GM06990 (cell line): ENCODE data around the gene PPFIA2.

Experiments used
- DNase-seq: peaks from one replicate; pipeline ENCODE4 v3.0.0-alpha.2; 2011; ENCODE audit not compliant: insufficient read length; ENCODE audit errors: extremely low read depth
- H3K27me3 ChIP-seq: replicated peaks from 2 replicates; pipeline ENCODE4 v1.6.0; 2011; ENCODE audit warnings: low read length; ENCODE audit not compliant: control insufficient read depth, insufficient read depth
- H3K36me3 ChIP-seq: 2 replicates; pipeline ENCODE4 v1.5.1; 2011; ENCODE audit warnings: low read length; ENCODE audit not compliant: control insufficient read depth, insufficient read depth
- H3K4me3 ChIP-seq: replicated peaks from 2 replicates; pipeline ENCODE4 v1.5.1; 2011; ENCODE audit warnings: low read depth, mild to moderate bottlenecking, control low read depth, low read length
- CTCF ChIP-seq: IDR thresholded peaks from 2 replicates; pipeline ENCODE4 v1.5.1; 2011; ENCODE audit warnings: low read length, control low read depth, mild to moderate bottlenecking, inconsistent platforms; ENCODE audit not compliant: insufficient read depth, poor library complexity, severe bottlenecking

Gene PPFIA2

GRCh38 chr12:81465191-81465590 lies 294.0 kb downstream of the PPFIA2 start:
- H3K27me3 ChIP-seq, result no peaks in the 10 kb centered on the region
- no peak for TF ChIP-seq CTCF
- DNase-seq, result no peak
- no peaks in the 10 kb centered on the region for H3K36me3 ChIP-seq
- H3K4me3 ChIP-seq, result no peak overlapping the region

GRCh38 chr12:81461163-81461562 lies 298.0 kb downstream of the PPFIA2 start:
- no peak for DNase-seq
- H3K4me3 ChIP-seq, result no peak overlapping the region
- peak; percentile 43 for TF ChIP-seq CTCF
- H3K36me3 ChIP-seq, result no peaks in the 10 kb centered on the region
- H3K27me3 ChIP-seq, result no peaks in the 10 kb centered on the region

GRCh38 chr12:81450920-81451739 lies 308.0 kb downstream of the PPFIA2 start:
- Histone ChIP-seq H3K36me3 (no peaks in the 10 kb centered on the region), H3K4me3 (no peak overlapping the region), H3K27me3 (no peaks in the 10 kb centered on the region)
- DNase-seq, result no peak
- peak; percentile 56 for TF ChIP-seq CTCF

GRCh38 chr12:81441629-81442028 lies 317.5 kb downstream of the PPFIA2 start:
- no peaks in the 10 kb centered on the region for H3K27me3 ChIP-seq
- DNase-seq, result no peak
- no peaks in the 10 kb centered on the region for H3K36me3 ChIP-seq
- no peak for TF ChIP-seq CTCF
- no peak overlapping the region for H3K4me3 ChIP-seq

- no peak for DNase-seq
- no peaks in the 10 kb centered on the region for H3K36me3 ChIP-seq
- no peaks in the 10 kb centered on the region for H3K27me3 ChIP-seq
- H3K4me3 ChIP-seq, result no peak overlapping the region
- TF ChIP-seq CTCF, result no peak
Observed at GRCh38 chr12:81440001-81440400, 319.1 kb downstream of the PPFIA2 start.
